ENCODE measurements around the gene HOXA3. TPM values are rescaled to one million over a fixed set of nuclear protein-coding genes. Genes with fewer than 3 reads are reported as not detected.

Gene HOXA3
- total and polyA plus RNA-seq, 10 of the 15 experiments (the other 5 are each of a cell fraction or from before 2014, with no cell fraction given): 0.05 TPM; not detected in 9

GRCh38 chr7:27172823-27173510 lies 20.6 kb upstream of the HOXA3 start (continued):
- TF ChIP-seq, protein P1, sequence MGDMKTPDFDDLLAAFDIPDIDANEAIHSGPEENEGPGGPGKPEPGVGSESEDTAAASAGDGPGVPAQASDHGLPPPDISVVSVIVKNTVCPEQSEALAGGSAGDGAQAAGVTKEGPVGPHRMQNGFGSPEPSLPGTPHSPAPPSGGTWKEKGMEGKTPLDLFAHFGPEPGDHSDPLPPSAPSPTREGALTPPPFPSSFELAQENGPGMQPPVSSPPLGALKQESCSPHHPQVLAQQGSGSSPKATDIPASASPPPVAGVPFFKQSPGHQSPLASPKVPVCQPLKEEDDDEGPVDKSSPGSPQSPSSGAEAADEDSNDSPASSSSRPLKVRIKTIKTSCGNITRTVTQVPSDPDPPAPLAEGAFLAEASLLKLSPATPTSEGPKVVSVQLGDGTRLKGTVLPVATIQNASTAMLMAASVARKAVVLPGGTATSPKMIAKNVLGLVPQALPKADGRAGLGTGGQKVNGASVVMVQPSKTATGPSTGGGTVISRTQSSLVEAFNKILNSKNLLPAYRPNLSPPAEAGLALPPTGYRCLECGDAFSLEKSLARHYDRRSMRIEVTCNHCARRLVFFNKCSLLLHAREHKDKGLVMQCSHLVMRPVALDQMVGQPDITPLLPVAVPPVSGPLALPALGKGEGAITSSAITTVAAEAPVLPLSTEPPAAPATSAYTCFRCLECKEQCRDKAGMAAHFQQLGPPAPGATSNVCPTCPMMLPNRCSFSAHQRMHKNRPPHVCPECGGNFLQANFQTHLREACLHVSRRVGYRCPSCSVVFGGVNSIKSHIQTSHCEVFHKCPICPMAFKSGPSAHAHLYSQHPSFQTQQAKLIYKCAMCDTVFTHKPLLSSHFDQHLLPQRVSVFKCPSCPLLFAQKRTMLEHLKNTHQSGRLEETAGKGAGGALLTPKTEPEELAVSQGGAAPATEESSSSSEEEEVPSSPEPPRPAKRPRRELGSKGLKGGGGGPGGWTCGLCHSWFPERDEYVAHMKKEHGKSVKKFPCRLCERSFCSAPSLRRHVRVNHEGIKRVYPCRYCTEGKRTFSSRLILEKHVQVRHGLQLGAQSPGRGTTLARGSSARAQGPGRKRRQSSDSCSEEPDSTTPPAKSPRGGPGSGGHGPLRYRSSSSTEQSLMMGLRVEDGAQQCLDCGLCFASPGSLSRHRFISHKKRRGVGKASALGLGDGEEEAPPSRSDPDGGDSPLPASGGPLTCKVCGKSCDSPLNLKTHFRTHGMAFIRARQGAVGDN (IDR thresholded peaks at IDR 0.05): no peak
- TF ChIP-seq PML (IDR thresholded peaks at IDR 0.05; ENCODE audit: low read length) (no peak), RCOR1 (conservative IDR thresholded peaks at IDR 0.05; ENCODE audit: low read depth, low read length) (no peak), SREBF2 (IDR thresholded peaks at IDR 0.05; ENCODE audit: low read length) (no peak), NRF1 (conservative IDR thresholded peaks at IDR 0.05; ENCODE audit: low read depth, low read length) (no peak), FOXM1 (IDR thresholded peaks at IDR 0.05; ENCODE audit: low read depth, low read length) (no peak)
- TF ChIP-seq, protein P2, sequence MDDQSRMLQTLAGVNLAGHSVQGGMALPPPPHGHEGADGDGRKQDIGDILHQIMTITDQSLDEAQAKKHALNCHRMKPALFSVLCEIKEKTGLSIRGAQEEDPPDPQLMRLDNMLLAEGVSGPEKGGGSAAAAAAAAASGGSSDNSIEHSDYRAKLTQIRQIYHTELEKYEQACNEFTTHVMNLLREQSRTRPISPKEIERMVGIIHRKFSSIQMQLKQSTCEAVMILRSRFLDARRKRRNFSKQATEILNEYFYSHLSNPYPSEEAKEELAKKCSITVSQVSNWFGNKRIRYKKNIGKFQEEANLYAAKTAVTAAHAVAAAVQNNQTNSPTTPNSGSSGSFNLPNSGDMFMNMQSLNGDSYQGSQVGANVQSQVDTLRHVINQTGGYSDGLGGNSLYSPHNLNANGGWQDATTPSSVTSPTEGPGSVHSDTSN (IDR thresholded peaks at IDR 0.05; ENCODE audit: insufficient replicate concordance, low read depth, low read length): no peak

Measured in GM12878 (cell line).